Placental epithelial cell (primary cell): Measurements from ENCODE around the gene DBT. TPM values are rescaled to one million over a fixed set of nuclear protein-coding genes. Genes with fewer than 3 reads are reported as not detected.

Source experiments
- small RNA-seq: library from RNA; depleted of rRNA; stranded (forward); fragments of <200 nt; gene quantifications from one replicate; pipeline ENCODE3, GENCODE V24; 2012
- total RNA-seq: library from RNA; depleted of rRNA; stranded (reverse); fragments of >200 nt; gene quantifications from 2 replicates; pipeline ENCODE4 v1.2.3, GENCODE V29; 2012

The DBT gene
- total RNA-seq = 6.3 and 10.0 TPM in 2 replicates

DNA sequence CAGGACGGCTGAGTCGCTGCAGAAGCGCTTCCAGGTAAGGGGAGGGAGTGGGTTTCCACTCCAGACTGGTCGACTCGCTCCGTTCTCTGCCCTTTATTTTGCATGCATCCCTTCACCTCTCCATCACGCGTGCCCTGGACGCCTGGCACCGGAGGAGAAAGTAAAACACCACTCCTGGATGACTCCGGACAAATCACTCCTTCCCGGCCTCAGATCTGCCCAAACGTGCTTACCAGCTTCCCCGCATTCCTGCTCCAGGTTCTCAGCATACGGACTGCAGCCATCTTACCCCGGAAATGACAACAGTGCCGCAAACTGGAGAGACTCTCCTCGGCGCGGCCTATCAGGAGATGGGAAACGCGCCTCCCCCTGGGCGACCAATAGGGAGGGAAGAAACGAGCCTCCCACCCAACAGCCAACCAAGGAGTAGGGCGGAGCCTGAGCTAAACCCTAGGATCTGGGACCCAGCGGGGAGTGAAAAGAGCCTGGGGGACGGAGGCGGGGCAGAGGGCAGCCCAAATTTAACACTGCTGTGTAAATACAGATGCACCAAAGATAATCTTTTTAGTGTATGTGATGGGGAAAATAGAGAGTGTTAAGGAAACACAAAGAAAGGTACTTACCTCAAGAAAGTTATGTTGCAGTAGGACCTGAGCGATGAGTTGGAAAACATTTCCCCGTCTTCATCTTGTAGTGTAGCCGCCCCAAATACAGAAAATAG lies at the start of gene DBT:
Gene DBT, minus strand, starts transcription at position 298 of the 721 bp plus-strand sequence. Its CDS starts 14 bp downstream, at position 284.

DNA sequence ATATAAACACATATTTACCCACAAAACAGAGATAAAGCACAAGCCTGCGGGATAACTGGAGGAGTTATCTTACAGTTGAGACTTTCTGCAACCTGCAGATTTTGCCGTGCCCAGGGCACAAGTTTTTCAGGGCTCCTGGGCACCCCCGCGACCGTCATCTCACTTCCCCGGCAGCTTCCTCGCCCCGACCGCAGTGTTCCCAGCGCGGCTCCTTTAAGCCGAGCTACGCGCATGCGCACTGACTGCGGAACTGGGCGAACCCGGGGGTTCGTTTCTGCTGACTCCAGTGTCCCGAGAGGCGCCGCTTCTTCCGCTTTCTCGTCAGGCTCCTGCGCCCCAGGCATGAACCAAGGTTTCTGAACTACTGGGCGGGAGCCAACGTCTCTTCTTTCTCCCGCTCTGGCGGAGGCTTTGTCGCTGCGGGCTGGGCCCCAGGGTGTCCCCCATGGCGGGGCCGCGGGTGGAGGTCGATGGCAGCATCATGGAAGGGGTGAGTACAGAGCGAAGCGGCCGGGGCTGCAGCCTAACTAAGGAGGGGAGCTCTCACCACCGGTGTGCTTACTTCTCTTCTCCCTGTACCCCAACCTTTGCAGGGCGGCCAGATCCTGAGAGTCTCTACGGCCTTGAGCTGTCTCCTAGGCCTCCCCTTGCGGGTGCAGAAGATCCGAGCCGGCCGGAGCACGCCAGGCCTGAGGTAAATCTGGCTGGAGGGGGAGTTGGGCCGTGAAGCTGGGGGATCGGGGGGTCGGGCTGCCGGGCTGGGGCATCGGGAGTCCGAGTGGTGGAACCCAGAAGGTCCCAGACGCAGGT lies 16.5 kb upstream of the DBT start, which contains the start of gene RTCA:
Gene RTCA, plus strand, starts transcription at position 286 of the 810 bp plus-strand sequence. Its CDS starts 160 bp downstream, at position 446.

DNA sequence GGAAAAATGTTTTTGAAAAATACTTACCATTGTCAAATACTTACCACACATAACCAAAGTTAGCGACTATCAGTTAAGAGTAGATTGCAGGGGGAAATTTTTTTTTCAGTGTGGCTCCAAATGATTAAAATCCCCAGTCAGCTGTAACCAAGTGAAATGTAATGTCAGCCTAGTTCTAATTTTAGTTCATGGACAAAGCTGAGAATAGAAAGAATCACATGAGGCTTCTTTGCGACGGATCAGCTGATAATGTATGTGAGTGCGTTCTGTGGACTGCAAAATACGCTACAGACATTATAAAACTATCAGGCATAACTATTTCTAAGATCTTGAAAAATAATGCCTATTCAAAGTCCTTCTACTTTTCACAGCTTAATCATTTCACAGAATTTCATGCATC lies 71.5 kb downstream of the DBT start, which contains the start of gene LRRC39:
Gene LRRC39, minus strand, starts transcription at position 166 of the 400 bp plus-strand sequence. CDS start 9,740 bp downstream, outside the sequence.

Small RNAs within 50 kb of the gene (small RNA-seq; reads per million reads assigned to genes)
- gene AL445928.1 (not detected), gene MIR553 (not detected), gene RPL23AP90 (not detected)

Other genes starting within 250 kb of the DBT start
- gene SASS6, start 116.9 kb downstream of the DBT start, total RNA-seq = 2.2 and 2.4 TPM in 2 replicates
- gene TRMT13, start 116.7 kb downstream of the DBT start, total RNA-seq = 9.5 and 10.2 TPM in 2 replicates
- 0.22 and 0.39 TPM in 2 replicates for gene LRRC39, start 71.6 kb downstream of the DBT start, total RNA-seq
- gene RTCA, start 16.4 kb upstream of the DBT start, total RNA-seq = 39.7 and 41.8 TPM in 2 replicates
- gene CDC14A, start 102.7 kb upstream of the DBT start, total RNA-seq = 7.9 and 8.0 TPM in 2 replicates